Measurements from ENCODE around the gene SHMT1. TPM values are rescaled to one million over a fixed set of nuclear protein-coding genes. Genes with fewer than 3 reads are reported as not detected.

Gene SHMT1
- total RNA-seq, 2 donors from 2014 or later = 10.1 to 16.5 TPM

GRCh38 chr17:18326572-18326971 lies 36.8 kb downstream of the SHMT1 start:
- WGBS, 2 donors = 90% methylated on average over 2 to 6 of the region's 6 CpGs
- DNase-seq (no peak), ATAC-seq (no peak)
- no peaks in the 10 kb centered on the region for H3K9me3 ChIP-seq
- intact Hi-C loops (cut with DNase I) = no loop called here
- no peak overlapping the region for H3K4me3 ChIP-seq
- H3K36me3 ChIP-seq (replicated peaks in 1 of 2; ENCODE audit: insufficient read depth in 1 of 2, low read depth in 2 of 2) = peaks cover 0 to 20% of the 10 kb centered on the region in 2 donors
- H3K4me1 ChIP-seq = no peaks in the 10 kb centered on the region
- TF ChIP-seq CTCF (IDR thresholded peaks at IDR 0.05) (no peak), POLR2A (IDR thresholded peaks at IDR 0.05) (no peak)
- H3K27me3 ChIP-seq = no peaks in the 10 kb centered on the region
- H3K27ac ChIP-seq = no peak overlapping the region

- DNase-seq (no peak), ATAC-seq (no peak)
- intact Hi-C loops (cut with DNase I) = no loop called here
- no peaks in the 10 kb centered on the region for H3K4me1 ChIP-seq
- H3K9me3 ChIP-seq = no peaks in the 10 kb centered on the region
- H3K27ac ChIP-seq = no peak overlapping the region
- no peak overlapping the region for H3K4me3 ChIP-seq
- no peaks in the 10 kb centered on the region for H3K27me3 ChIP-seq
- 94% methylated on average over 2 of the region's 2 CpGs for WGBS, 2 donors
- H3K36me3 ChIP-seq (replicated peaks in 1 of 2; ENCODE audit: insufficient read depth in 1 of 2, low read depth in 2 of 2) = peaks cover 0 to 20% of the 10 kb centered on the region in 2 donors
- TF ChIP-seq POLR2A (IDR thresholded peaks at IDR 0.05) (no peak), CTCF (IDR thresholded peaks at IDR 0.05) (no peak)
These were observed 37.3 kb downstream of the SHMT1 start for GRCh38 chr17:18326039-18326438.

GRCh38 chr17:18324140-18325050 lies 39.0 kb downstream of the SHMT1 start:
- whole genome bisulfite sequencing, 2 donors = 86 to 89% methylated on average over 15 to 25 of the region's 27 CpGs
- DNase-seq (no peak), ATAC-seq (no peak)
- H3K36me3 ChIP-seq (replicated peaks in 1 of 2; ENCODE audit: insufficient read depth in 1 of 2, low read depth in 2 of 2) = peaks cover 0 to 20% of the 10 kb centered on the region in 2 donors
- no peak for TF ChIP-seq POLR2A (IDR thresholded peaks at IDR 0.05)
- no peak for TF ChIP-seq CTCF (IDR thresholded peaks at IDR 0.05)
- H3K9me3 ChIP-seq = no peaks in the 10 kb centered on the region
- intact Hi-C loops (cut with DNase I) = no loop called here
- no peak overlapping the region for H3K4me3 ChIP-seq
- H3K27me3 ChIP-seq = no peaks in the 10 kb centered on the region
- no peak overlapping the region for H3K27ac ChIP-seq
- H3K4me1 ChIP-seq = peaks cover 16% of the 10 kb centered on the region

- no peaks in the 10 kb centered on the region for H3K9me3 ChIP-seq
- peaks cover 0 to 17% of the 10 kb centered on the region in 2 donors for H3K36me3 ChIP-seq (replicated peaks in 1 of 2; ENCODE audit: insufficient read depth in 1 of 2, low read depth in 2 of 2)
- H3K4me1 ChIP-seq = peaks cover 23% of the 10 kb centered on the region
- WGBS, 2 donors = 82 to 86% methylated on average over 7 to 15 of the region's 16 CpGs
- no peak for TF ChIP-seq CTCF (IDR thresholded peaks at IDR 0.05)
- no peak for TF ChIP-seq POLR2A (IDR thresholded peaks at IDR 0.05)
- no peak overlapping the region for H3K4me3 ChIP-seq
- H3K27ac ChIP-seq = no peak overlapping the region
- ATAC-seq (no peak), DNase-seq (no peak)
- intact Hi-C loops (cut with DNase I) = no loop called here
- no peaks in the 10 kb centered on the region for H3K27me3 ChIP-seq
These were observed 39.7 kb downstream of the SHMT1 start for GRCh38 chr17:18323507-18324139.

All from body of pancreas (tissue), 4 donors.